ENCODE data around the gene TSPYL4.
"Not testable (repeated sequence)": the region's sequence is repeated elsewhere in the genome, so short reads cannot be mapped to it uniquely, and the experiment has no call there.

The TSPYL4 gene

GRCh38 chr6:116291701-116292396 is 38.0 kb upstream of the TSPYL4 start:
- POLR2A ChIA-PET (ENCODE audit: low non-redundant PET): no interaction called here
- DNase-seq (ENCODE audit: low spot score): no peak
- CTCF ChIA-PET: no interaction called here
- no peak for TF ChIP-seq CTCF (conservative IDR thresholded peaks at IDR 0.05; ENCODE audit: low read depth)
- no peak overlapping the region for H3K27ac ChIP-seq

- ChIA-PET POLR2A (ENCODE audit: low non-redundant PET) (no interaction called here), CTCF (interaction anchor here (0.6 to 0.7 kb wide), 2 partner anchors 82 to 1088 kb away, joined by 3 to 4 read pairs; no protein-coding TSS in a partner anchor)
- no peak for DNase-seq (ENCODE audit: low spot score)
- no peak overlapping the region for H3K27ac ChIP-seq
- no peak for TF ChIP-seq CTCF (conservative IDR thresholded peaks at IDR 0.05; ENCODE audit: low read depth)
Measured at GRCh38 chr6:116290799-116291198, 36.9 kb upstream of the TSPYL4 start.

GRCh38 chr6:116289876-116290275 is 36.0 kb upstream of the TSPYL4 start:
- no peak for TF ChIP-seq CTCF (conservative IDR thresholded peaks at IDR 0.05; ENCODE audit: low read depth)
- ChIA-PET POLR2A (ENCODE audit: low non-redundant PET) (no interaction called here), CTCF (no interaction called here)
- no peak overlapping the region for H3K27ac ChIP-seq
- no peak for DNase-seq (ENCODE audit: low spot score)

- H3K27ac ChIP-seq: no peak overlapping the region
- DNase-seq (ENCODE audit: low spot score): peak; percentile 33
- POLR2A ChIA-PET (ENCODE audit: low non-redundant PET): no interaction called here
- CTCF ChIA-PET: interaction anchor here (0.5 to 1.6 kb wide), 25 partner anchors 8 to 956 kb away, joined by 3 to 14 read pairs (median 4); partner anchors contain the start of genes DSE, RWDD1, TSPYL1 and ZUP1
- peak; percentile 86 for TF ChIP-seq CTCF (conservative IDR thresholded peaks at IDR 0.05; ENCODE audit: low read depth)
Measured at GRCh38 chr6:116287689-116288282, 33.9 kb upstream of the TSPYL4 start.

- no peak for TF ChIP-seq CTCF (conservative IDR thresholded peaks at IDR 0.05; ENCODE audit: low read depth)
- no peak for DNase-seq (ENCODE audit: low spot score)
- POLR2A ChIA-PET (ENCODE audit: low non-redundant PET): no interaction called here
- H3K27ac ChIP-seq: no peak overlapping the region
- CTCF ChIA-PET: interaction anchor here (0.5 to 1.6 kb wide), 21 partner anchors 8 to 382 kb away, joined by 3 to 14 read pairs (median 4); partner anchors contain the start of genes DSE, RWDD1, TSPYL1 and ZUP1
Measured at GRCh38 chr6:116286773-116287358, 33.0 kb upstream of the TSPYL4 start.

- CTCF ChIA-PET; POLR2A ChIA-PET (ENCODE audit: low non-redundant PET); H3K27ac ChIP-seq; DNase-seq (ENCODE audit: low spot score): not testable (repeated sequence)
Measured at GRCh38 chr6:116284984-116285383, 31.1 kb upstream of the TSPYL4 start.

GRCh38 chr6:116283191-116283590 is 29.3 kb upstream of the TSPYL4 start:
- CTCF ChIA-PET: interaction anchor here (1.1 kb wide), 1 partner anchor 278 kb away, joined by 3 read pairs; no protein-coding TSS in a partner anchor
- DNase-seq (ENCODE audit: low spot score): no peak
- POLR2A ChIA-PET (ENCODE audit: low non-redundant PET): no interaction called here
- H3K27ac ChIP-seq: no peak overlapping the region
- no peak for TF ChIP-seq CTCF (conservative IDR thresholded peaks at IDR 0.05; ENCODE audit: low read depth)
